ENCODE measurements around the gene HYAL4.
"Not testable (repeated sequence)": the region's sequence is repeated elsewhere in the genome, so short reads cannot be mapped to it uniquely, and the experiment has no call there.

The HYAL4 gene

DNA sequence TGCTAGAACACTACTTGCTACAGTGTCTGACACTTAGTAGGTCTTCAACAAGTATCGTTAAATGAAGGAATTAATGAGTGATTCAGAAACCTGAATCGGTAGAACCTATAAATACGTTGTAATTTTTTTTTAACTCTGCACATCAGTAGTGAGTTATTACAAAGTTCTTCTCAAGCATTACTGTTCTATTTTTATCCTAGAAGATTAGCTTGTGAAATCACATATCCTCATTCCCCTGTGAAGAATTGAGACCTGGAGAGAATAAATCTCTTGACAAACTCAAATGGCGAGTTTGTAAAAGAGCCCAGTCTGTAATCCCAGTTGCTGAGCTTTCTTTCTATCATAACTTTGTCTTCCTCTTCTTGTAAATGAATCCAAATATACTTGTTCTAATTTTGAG is 34.7 kb downstream of the HYAL4 start:
- Histone ChIP-seq H3K9me3 (ENCODE audit: severe bottlenecking) (no peaks in the 10 kb centered on the region), H3K4me3 (ENCODE audit: low read depth, low read length) (no peak overlapping the region), H3K27me3 (ENCODE audit: insufficient read depth, low read depth, severe bottlenecking) (no peaks in the 10 kb centered on the region), H3K36me3 (no peaks in the 10 kb centered on the region), H3K27ac (no peak overlapping the region)
- no peak for DNase-seq
- TF ChIP-seq CTCF (IDR thresholded peaks at IDR 0.05; ENCODE audit: low read depth, low read length), result no peak

DNA sequence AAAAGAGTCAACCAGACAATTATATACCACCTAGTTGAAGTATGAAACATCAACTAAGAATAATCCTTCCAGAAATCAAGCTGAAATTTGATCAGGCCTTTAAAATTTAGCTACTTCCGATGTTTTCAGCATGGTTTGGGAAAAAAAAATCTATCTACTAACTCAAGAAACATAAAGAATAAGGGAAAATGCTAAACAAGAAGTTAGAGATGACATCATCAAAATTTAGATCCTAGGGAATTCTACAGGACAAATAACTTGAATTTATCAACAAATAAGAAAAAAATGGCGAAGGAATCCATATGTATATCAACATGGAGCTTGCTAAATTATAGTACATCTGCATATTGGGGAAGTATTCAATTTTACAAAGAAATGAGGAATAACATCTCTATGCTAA is 36.3 kb downstream of the HYAL4 start:
- H3K36me3 ChIP-seq, result no peaks in the 10 kb centered on the region
- no peak for DNase-seq
- H3K27me3 ChIP-seq (ENCODE audit: insufficient read depth, low read depth, severe bottlenecking), result no peaks in the 10 kb centered on the region
- TF ChIP-seq CTCF (IDR thresholded peaks at IDR 0.05; ENCODE audit: low read depth, low read length), result no peak
- H3K27ac ChIP-seq, result no peak overlapping the region
- H3K4me3 ChIP-seq (ENCODE audit: low read depth, low read length), result no peak overlapping the region
- no peaks in the 10 kb centered on the region for H3K9me3 ChIP-seq (ENCODE audit: severe bottlenecking)

DNA sequence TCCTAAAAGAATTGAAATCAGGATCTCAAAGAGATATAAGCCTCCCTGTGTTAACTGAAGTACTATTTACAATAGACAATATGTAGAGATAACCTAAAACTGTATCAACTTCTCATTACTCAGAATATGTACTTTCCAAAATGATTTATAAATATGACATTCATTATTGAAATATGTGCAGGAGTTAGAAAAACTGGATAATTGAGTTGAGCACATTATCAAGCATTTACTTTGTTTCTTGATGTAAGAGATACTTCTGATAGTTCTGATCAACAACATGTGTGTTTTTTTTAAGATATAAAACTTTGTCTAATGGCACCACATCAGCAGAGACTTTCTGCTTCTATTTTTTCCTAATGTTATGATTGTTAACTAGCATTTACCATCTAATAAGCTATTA is 38.2 kb downstream of the HYAL4 start:
- TF ChIP-seq CTCF (IDR thresholded peaks at IDR 0.05; ENCODE audit: low read depth, low read length), result no peak
- Histone ChIP-seq H3K9me3 (ENCODE audit: severe bottlenecking) (no peaks in the 10 kb centered on the region), H3K27ac (no peak overlapping the region), H3K27me3 (ENCODE audit: insufficient read depth, low read depth, severe bottlenecking) (no peaks in the 10 kb centered on the region), H3K36me3 (no peaks in the 10 kb centered on the region), H3K4me3 (ENCODE audit: low read depth, low read length) (no peak overlapping the region)
- DNase-seq, result no peak

GRCh38 chr7:123888192-123888591 is 43.2 kb downstream of the HYAL4 start:
- H3K36me3 ChIP-seq, result no peaks in the 10 kb centered on the region
- H3K4me3 ChIP-seq (ENCODE audit: low read depth, low read length), result no peak overlapping the region
- no peaks in the 10 kb centered on the region for H3K9me3 ChIP-seq (ENCODE audit: severe bottlenecking)
- DNase-seq, result no peak
- no peak overlapping the region for H3K27ac ChIP-seq
- H3K27me3 ChIP-seq (ENCODE audit: insufficient read depth, low read depth, severe bottlenecking), result no peaks in the 10 kb centered on the region
- TF ChIP-seq CTCF (IDR thresholded peaks at IDR 0.05; ENCODE audit: low read depth, low read length), result no peak

DNA sequence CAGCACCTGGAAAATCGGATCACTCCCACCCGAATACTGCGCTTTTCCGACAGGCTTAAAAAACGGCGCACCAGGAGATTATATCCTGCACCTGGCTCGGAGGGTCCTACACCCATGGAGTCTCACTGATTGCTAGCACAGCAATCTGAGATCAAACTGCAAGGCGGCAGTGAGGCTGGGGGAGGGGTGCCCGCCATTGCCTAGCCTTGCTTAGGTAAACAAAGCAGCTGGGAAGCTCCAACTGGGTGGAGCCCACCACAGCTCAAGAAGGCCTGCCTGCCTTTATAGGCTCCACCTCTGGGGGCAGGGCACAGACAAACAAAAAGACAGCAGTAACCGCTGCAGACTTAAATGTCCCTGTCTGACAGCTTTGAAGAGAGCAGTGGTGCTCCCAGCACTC is 49.8 kb downstream of the HYAL4 start:
- not testable (repeated sequence) for DNase-seq; H3K27me3 ChIP-seq (ENCODE audit: insufficient read depth, low read depth, severe bottlenecking); H3K36me3 ChIP-seq; H3K27ac ChIP-seq; H3K4me3 ChIP-seq (ENCODE audit: low read depth, low read length); H3K9me3 ChIP-seq (ENCODE audit: severe bottlenecking)

GRCh38 chr7:123901101-123901500 is 56.1 kb downstream of the HYAL4 start:
- Histone ChIP-seq H3K27me3 (ENCODE audit: insufficient read depth, low read depth, severe bottlenecking) (no peaks in the 10 kb centered on the region), H3K4me3 (ENCODE audit: low read depth, low read length) (no peak overlapping the region), H3K9me3 (ENCODE audit: severe bottlenecking) (no peaks in the 10 kb centered on the region), H3K27ac (no peak overlapping the region), H3K36me3 (no peaks in the 10 kb centered on the region)
- no peak for TF ChIP-seq CTCF (IDR thresholded peaks at IDR 0.05; ENCODE audit: low read depth, low read length)
- DNase-seq, result no peak

Measured in WERI-Rb-1 (cell line).